ENCODE measurements around the gene KIR2DL1.

GRCh38 chr19:54806516-54806838, 36.9 kb downstream of the KIR2DL1 start:
- TF ChIP-seq EGR1 (IDR thresholded peaks at IDR 0.05): no peak
- no peak for TF ChIP-seq FOXM1 (IDR thresholded peaks at IDR 0.05; ENCODE audit: borderline replicate concordance, low read depth)
- TF ChIP-seq EP300 (IDR thresholded peaks at IDR 0.05; ENCODE audit: borderline replicate concordance): no peak
- no peak for TF ChIP-seq ZBTB7A (IDR thresholded peaks at IDR 0.05; ENCODE audit: low read depth)
- TF ChIP-seq RAD21 (IDR thresholded peaks at IDR 0.05; ENCODE audit: low read depth): no peak
- no peak for TF ChIP-seq MAX (IDR thresholded peaks at IDR 0.05)
- no peak for TF ChIP-seq REST (IDR thresholded peaks at IDR 0.05; ENCODE audit: low read depth)
- TF ChIP-seq YY1 (IDR thresholded peaks at IDR 0.05; ENCODE audit: low read depth): no peak
- no peak for TF ChIP-seq CREB1 (IDR thresholded peaks at IDR 0.05; ENCODE audit: low read depth)
- TF ChIP-seq CEBPB (IDR thresholded peaks at IDR 0.05): no peak
- no peak for TF ChIP-seq TAF1 (IDR thresholded peaks at IDR 0.05; ENCODE audit: low read depth)
- no peak for TF ChIP-seq NFIC (IDR thresholded peaks at IDR 0.05)
- TF ChIP-seq USF1 (IDR thresholded peaks at IDR 0.05): no peak
- no peak for TF ChIP-seq TCF12 (IDR thresholded peaks at IDR 0.05; ENCODE audit: low read depth)
